Measurements from ENCODE around the gene TRPC4AP.
"Not testable (repeated sequence)": the region's sequence is repeated elsewhere in the genome, so short reads cannot be mapped to it uniquely, and the experiment has no call there.

Gene TRPC4AP, protein sequence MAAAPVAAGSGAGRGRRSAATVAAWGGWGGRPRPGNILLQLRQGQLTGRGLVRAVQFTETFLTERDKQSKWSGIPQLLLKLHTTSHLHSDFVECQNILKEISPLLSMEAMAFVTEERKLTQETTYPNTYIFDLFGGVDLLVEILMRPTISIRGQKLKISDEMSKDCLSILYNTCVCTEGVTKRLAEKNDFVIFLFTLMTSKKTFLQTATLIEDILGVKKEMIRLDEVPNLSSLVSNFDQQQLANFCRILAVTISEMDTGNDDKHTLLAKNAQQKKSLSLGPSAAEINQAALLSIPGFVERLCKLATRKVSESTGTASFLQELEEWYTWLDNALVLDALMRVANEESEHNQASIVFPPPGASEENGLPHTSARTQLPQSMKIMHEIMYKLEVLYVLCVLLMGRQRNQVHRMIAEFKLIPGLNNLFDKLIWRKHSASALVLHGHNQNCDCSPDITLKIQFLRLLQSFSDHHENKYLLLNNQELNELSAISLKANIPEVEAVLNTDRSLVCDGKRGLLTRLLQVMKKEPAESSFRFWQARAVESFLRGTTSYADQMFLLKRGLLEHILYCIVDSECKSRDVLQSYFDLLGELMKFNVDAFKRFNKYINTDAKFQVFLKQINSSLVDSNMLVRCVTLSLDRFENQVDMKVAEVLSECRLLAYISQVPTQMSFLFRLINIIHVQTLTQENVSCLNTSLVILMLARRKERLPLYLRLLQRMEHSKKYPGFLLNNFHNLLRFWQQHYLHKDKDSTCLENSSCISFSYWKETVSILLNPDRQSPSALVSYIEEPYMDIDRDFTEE

DNA sequence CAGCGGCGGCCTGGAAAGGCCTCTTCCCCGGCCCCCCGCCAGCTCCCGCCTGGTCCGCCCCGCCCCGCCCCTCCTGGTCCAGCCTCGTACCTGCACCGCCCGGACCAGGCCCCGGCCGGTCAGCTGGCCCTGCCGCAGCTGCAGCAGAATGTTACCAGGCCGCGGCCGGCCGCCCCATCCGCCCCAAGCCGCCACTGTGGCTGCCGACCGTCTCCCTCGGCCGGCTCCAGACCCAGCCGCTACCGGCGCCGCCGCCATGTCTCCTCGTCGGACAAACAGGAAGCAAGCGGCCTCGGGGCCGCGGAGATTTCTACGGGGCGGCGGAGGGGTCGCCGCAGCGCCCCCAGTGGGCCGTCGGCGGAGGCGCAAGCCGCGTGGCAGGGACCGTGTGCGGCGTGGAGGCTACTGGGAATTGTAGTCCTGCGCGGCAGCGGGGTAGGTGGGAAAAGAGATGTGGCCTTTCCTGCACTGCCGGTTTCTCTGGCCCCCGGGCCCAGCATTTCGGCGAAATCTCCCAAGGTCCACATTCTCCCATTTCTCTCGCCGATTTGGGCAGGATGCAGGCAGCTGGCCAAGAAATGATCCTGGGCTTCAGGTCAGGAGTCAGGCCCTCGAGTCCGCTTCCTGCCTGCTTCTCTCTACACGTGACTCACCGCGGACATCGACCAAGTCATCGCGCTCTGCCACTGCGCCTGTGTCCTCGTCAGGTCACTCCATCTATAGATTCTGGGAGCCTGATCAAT is at the start of gene TRPC4AP:
TRPC4AP (minus strand) TSS at position 284 of the 743 bp plus-strand sequence; CDS start at position 258, 26 bp downstream.
- DNase-seq = peak; percentile 89

DNA sequence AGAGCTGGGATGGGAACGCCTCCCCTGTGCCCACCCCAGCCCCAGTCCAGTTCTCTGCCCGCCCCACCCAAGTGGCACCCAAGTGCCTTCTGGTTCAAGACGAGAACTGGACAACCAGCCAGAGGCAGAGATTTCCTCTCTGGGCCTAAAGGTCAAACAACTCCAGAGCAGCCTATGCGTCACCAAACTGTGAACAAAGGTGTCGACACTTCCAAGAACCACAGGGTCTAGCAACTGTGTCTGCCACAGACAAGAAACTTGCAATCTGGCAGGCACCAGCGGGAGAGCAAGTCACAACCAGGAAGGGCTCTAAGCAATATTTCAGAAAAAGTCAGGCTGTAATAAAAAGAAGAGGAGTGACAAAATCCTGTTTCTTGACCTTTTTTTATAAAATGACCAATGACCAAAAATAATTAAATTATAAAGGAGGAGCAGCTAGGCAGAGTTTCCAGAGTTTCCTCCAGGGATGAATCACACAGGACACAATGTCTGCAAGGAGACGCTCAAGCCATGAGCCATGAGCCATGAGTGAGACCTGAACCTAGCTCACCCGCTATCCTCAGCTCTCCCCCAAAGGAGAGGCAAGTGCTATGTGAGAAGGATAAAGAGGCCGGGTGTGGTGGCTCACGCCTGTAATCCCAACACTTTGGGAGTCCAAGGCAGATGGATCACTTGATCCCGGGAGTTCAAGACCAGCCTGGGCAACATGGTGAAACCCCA is 43.4 kb upstream of the TRPC4AP start:
- no peak for DNase-seq

GRCh38 chr20:35134880-35135279 is 42.3 kb upstream of the TRPC4AP start:
- DNase-seq = no peak

GRCh38 chr20:35134472-35134871 is 41.9 kb upstream of the TRPC4AP start:
- DNase-seq = no peak

DNA sequence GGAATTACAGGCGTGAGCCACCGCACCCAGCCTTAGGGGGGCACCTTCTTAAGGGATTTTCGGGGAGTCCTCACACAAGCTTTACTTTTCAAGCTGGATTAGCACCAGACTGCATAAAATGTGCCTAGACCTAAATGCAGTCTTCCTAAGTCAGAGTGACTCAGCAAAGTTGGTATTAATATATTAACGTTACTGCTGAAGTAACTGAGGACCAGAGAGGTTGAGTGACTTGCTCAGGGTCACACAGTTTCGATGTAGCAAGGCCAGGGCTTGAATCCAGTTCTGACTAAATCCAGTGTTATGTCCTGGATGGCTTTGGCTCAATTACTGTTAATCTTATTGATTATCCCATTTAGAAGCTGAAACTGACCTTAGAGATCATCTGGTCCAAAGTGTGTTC is 41.1 kb upstream of the TRPC4AP start:
- no peak for DNase-seq

- DNase-seq = no peak
Measured at GRCh38 chr20:35133031-35133430, 40.4 kb upstream of the TRPC4AP start.

- DNase-seq = no peak
Measured at GRCh38 chr20:35131934-35132333, 39.3 kb upstream of the TRPC4AP start.

- DNase-seq = no peak
Measured at GRCh38 chr20:35129647-35130069, 37.1 kb upstream of the TRPC4AP start.

DNA sequence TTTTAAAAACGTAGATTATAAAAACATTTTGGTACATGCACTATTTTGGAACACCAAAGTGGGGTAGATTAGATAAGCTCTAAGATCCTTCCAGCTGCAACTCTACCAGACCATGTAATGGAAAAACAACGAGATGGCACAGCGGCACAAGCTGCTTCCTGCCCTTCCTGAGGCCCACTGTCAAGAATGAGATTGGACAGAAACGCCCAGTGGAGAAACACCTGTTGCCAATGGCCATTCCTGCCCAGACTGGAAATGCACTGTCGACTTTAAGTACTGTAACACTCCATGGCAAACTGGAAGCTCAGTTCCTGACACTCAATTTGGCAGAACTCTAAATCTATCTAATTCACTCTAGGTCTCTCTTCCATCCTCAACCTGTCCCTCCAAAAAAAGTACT is 33.1 kb upstream of the TRPC4AP start:
- DNase-seq = no peak

- no peak for DNase-seq
Measured at GRCh38 chr20:35122756-35123405, 30.3 kb upstream of the TRPC4AP start.

DNA sequence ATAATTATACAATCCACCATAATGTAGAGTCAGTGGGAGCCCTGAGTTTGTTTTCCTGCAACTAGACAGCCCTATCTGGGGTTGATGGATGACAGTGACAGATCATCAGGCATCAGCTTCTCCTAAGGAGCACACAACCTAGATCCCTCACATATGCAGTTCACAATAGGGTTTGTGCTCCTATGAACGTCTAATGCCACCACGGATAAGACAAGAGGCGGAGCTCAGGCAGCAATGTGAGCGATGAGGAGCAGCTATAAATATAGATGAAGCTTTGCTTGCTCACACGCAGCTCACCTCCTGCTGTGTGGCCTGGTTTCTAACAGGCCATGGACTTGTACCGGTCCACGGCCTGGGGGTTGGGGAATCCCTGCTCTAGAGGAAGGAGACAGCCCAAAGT is 28.6 kb upstream of the TRPC4AP start:
- DNase-seq = no peak

- peak in 1 of 2 donors; percentile 4 for DNase-seq
Measured at GRCh38 chr20:35120012-35120701, 27.6 kb upstream of the TRPC4AP start.

- DNase-seq = no peak
Measured at GRCh38 chr20:35117629-35118028, 25.0 kb upstream of the TRPC4AP start.

- no peak for DNase-seq
Measured at GRCh38 chr20:35117196-35117595, 24.6 kb upstream of the TRPC4AP start.

DNA sequence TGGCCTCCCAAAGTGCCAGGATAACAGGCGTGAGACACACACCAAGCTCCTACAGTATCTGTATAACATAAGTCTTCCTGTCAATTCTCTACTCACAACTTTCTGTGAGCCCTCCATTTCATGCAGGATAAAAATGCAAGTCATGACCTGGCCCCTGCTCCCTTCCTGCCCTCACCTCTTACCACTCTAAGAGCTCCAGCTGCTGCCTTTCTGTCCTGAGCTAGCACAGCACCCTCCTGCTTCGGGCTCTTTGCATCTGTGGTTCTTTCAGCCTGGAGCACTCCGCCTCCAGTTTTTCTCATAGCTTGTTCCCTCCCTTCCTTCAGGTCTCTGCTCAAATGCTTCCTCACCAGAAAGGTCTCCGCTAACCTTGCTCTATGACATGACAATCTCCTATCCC is 23.7 kb upstream of the TRPC4AP start:
- DNase-seq = no peak

DNA sequence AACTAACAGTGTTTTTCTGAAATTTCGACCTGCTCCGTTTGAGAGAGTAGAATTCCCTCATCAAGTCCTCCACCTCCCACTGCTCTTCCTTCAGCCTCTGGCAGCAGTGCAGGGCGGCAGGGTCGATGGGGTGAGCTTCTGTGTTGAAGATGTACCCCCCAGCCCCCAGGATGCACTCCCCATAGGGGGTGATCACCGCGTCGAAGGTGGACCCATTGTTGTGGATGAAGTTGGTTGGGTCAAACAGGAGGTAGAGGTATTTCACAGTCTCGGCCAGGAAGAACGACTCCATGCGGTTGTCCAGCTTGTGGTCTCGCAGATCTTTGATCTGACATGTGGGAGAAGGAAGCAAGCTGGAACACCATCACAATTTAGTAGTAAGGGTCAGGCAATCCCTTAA is 23.0 kb upstream of the TRPC4AP start:
- no peak for DNase-seq

- not testable (repeated sequence) for DNase-seq
Measured at GRCh38 chr20:35112276-35112675, 19.7 kb upstream of the TRPC4AP start.

GRCh38 chr20:35111141-35111888 is 18.7 kb upstream of the TRPC4AP start:
- no peak for DNase-seq

DNA sequence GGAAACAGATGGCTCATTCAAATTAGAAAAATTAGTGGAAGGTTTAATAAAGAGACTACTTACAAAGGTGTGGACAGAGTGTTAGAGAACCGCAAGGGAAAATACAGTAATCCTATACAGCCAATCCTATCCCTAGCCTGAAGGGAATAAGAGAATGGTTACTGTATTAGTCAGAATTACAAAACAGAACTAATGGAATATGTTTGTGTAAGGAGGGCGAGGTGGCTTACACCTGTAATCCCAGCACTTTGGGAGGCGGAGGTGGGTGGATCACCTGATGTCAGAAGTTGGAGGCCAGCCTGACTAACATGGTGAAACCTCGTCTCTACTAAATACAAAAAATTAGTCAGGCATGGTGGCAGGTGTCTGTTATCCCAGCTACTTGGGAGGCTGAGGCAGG is 16.3 kb upstream of the TRPC4AP start:
- DNase-seq = no peak

DNA sequence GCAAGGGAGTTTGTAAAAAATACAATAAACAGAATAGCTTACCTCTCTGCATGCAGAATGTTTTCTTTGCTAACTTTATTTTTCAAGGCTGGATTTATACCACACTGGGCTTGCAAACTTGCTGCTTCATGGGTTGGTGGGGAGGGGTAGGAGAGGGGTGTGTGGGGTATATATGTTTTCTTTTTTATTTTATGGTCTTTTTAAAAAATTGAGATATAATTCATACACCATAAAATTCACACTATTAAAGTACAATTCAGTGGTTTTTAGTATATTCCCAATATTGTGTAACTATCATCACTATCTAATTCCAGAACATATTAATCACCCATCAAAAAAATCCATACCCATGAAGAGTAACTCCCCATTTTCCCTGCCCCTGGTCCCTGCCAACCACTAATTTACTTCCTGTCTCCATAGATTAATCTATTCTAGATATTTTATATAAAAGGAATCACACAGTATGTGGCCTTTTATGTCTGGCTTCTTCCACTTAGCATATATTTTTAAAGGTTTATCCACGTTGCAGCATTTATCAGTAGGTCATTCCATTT is 14.3 kb upstream of the TRPC4AP start:
- DNase-seq = no peak
